Iris pigment epithelial cell (primary cell): ENCODE results near the gene OR6C68.
"Not testable (repeated sequence)": the region's sequence is repeated elsewhere in the genome, so short reads cannot be mapped to it uniquely, and the experiment has no call there.

Experiments
- DNase-seq: peaks from one replicate; pipeline ENCODE4 v3.0.0-alpha.2; 2011; ENCODE audit warnings: low read depth

The OR6C68 gene

GRCh38 chr12:55492078-55492477 lies at the start of gene OR6C68:
Gene OR6C68 (plus strand): TSS chr12:55492378. CDS start chr12:55492378, 0 bp downstream.
- no peak for DNase-seq

- DNase-seq: no peak
Measured at GRCh38 chr12:55443776-55444175, 48.4 kb upstream of the OR6C68 start, which contains the start of gene OR6C2. Gene OR6C2 (plus strand): TSS chr12:55444076. CDS start chr12:55452214, 8,138 bp downstream.

- no peak for DNase-seq
Measured at GRCh38 chr12:55445357-55445756, 46.8 kb upstream of the OR6C68 start.

GRCh38 chr12:55446326-55446725 lies 45.9 kb upstream of the OR6C68 start:
- no peak for DNase-seq

- no peak for DNase-seq
Measured at GRCh38 chr12:55448825-55449224, 43.4 kb upstream of the OR6C68 start.

GRCh38 chr12:55464926-55465325 lies 27.3 kb upstream of the OR6C68 start:
- DNase-seq: not testable (repeated sequence)

GRCh38 chr12:55467836-55468235 lies 24.3 kb upstream of the OR6C68 start:
- no peak for DNase-seq

- DNase-seq: no peak
Measured at GRCh38 chr12:55469291-55469690, 22.9 kb upstream of the OR6C68 start.

GRCh38 chr12:55470088-55470829 lies 21.9 kb upstream of the OR6C68 start, which contains the start of gene OR6C70:
Gene OR6C70 (minus strand): TSS chr12:55470138. CDS start chr12:55470138, 0 bp downstream.
- DNase-seq: no peak

GRCh38 chr12:55472264-55472663 lies 19.9 kb upstream of the OR6C68 start:
- DNase-seq: no peak

- DNase-seq: not testable (repeated sequence)
Measured at GRCh38 chr12:55479136-55479535, 13.0 kb upstream of the OR6C68 start.

- DNase-seq: not testable (repeated sequence)
Measured at GRCh38 chr12:55484284-55484683, 7.9 kb upstream of the OR6C68 start.

GRCh38 chr12:55495490-55495889 lies 3.3 kb downstream of the OR6C68 start:
- no peak for DNase-seq

GRCh38 chr12:55499231-55499630 lies 7.1 kb downstream of the OR6C68 start:
- DNase-seq: no peak

GRCh38 chr12:55499810-55500252 lies 7.7 kb downstream of the OR6C68 start:
- DNase-seq: no peak

- DNase-seq: no peak
Measured at GRCh38 chr12:55501601-55502000, 9.4 kb downstream of the OR6C68 start.

GRCh38 chr12:55515696-55516095 lies 23.5 kb downstream of the OR6C68 start:
- no peak for DNase-seq

- no peak for DNase-seq
Measured at GRCh38 chr12:55516391-55516790, 24.2 kb downstream of the OR6C68 start.
